ENCODE results near the gene TMEM252. TPM values are rescaled to one million over a fixed set of nuclear protein-coding genes. Genes with fewer than 3 reads are reported as not detected.

The TMEM252 gene
- total and polyA plus RNA-seq, 2 experiments from 2014 or later = 0.76 TPM; not detected in 1

DNA sequence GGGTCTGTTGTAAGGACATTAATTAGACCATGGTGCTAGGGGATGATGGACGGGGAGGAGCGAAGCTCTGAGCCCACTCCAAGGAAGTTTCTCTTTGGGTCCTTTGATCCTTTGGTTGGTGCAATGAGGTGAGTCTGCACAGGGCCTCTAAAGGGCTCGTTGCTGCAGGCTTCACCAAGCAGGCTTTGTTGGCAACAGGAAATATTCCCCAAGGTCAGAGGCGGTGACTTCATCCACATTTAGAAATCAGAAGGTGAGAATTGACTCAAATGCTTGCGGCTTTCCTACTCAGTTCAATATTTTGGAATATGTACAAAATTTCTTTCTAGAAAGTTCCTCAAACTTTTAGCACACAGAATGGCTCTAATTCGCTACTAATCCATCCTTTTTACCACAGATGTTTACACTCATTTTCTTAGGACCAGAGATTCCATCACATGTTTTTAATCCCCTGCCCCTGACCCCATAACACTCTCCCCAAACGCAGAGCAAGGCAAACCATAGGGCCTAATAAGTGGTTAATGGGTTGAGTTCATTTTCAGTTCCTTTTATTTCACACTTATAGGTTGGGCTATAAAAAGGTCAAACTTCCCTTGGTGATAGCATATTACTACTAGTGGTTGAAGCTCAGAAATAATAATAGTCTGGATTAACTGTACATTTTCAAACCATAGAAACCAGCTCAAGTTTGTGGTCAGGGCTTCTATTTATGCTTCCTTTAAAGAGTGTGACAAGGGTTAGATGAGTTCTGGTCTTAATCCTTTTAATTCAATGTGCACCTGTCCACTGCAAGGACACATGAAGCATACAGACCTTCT is 37.3 kb upstream of the TMEM252 start:
- H3K9me3 ChIP-seq (ENCODE audit: low read depth) = no peaks in the 10 kb centered on the region
- no peak for DNase-seq (ENCODE audit: low read depth in 1 of 2, low spot score in 1 of 2)
- no peaks in the 10 kb centered on the region for H3K27me3 ChIP-seq
- no peak overlapping the region for H3K27ac ChIP-seq
- H3K4me3 ChIP-seq = no peak overlapping the region
- no peaks in the 10 kb centered on the region for H3K36me3 ChIP-seq
- TF ChIP-seq, protein P1, sequence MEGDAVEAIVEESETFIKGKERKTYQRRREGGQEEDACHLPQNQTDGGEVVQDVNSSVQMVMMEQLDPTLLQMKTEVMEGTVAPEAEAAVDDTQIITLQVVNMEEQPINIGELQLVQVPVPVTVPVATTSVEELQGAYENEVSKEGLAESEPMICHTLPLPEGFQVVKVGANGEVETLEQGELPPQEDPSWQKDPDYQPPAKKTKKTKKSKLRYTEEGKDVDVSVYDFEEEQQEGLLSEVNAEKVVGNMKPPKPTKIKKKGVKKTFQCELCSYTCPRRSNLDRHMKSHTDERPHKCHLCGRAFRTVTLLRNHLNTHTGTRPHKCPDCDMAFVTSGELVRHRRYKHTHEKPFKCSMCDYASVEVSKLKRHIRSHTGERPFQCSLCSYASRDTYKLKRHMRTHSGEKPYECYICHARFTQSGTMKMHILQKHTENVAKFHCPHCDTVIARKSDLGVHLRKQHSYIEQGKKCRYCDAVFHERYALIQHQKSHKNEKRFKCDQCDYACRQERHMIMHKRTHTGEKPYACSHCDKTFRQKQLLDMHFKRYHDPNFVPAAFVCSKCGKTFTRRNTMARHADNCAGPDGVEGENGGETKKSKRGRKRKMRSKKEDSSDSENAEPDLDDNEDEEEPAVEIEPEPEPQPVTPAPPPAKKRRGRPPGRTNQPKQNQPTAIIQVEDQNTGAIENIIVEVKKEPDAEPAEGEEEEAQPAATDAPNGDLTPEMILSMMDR (IDR thresholded peaks at IDR 0.05; ENCODE audit: low read depth, low read length) = no peak
- H3K4me1 ChIP-seq (ENCODE audit: low read depth) = no peaks in the 10 kb centered on the region

DNA sequence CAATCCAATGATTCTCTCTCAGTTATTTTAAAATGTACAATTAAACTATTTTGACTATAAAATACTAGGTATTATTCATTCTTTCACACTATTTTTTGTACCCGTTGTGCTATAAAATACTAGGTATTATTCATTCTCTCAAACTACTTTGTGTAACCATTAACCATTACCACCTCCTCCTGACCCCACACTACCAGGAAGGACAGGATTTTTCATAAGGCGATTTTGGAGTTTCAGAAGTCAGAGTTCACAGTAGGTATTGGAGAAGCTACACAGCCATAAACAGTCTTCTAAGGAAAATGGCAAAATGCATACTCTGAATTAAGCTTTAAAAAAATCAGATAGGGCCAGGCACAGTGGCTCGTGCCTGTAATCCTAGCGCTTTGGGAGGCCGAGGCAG is 35.1 kb upstream of the TMEM252 start:
- H3K9me3 ChIP-seq (ENCODE audit: low read depth) = no peaks in the 10 kb centered on the region
- no peak overlapping the region for H3K4me3 ChIP-seq
- no peak overlapping the region for H3K27ac ChIP-seq
- TF ChIP-seq, protein P1 (IDR thresholded peaks at IDR 0.05; ENCODE audit: low read depth, low read length) = no peak
- no peaks in the 10 kb centered on the region for H3K27me3 ChIP-seq
- H3K36me3 ChIP-seq = no peaks in the 10 kb centered on the region
- no peaks in the 10 kb centered on the region for H3K4me1 ChIP-seq (ENCODE audit: low read depth)
- no peak for DNase-seq (ENCODE audit: low read depth in 1 of 2, low spot score in 1 of 2)

DNA sequence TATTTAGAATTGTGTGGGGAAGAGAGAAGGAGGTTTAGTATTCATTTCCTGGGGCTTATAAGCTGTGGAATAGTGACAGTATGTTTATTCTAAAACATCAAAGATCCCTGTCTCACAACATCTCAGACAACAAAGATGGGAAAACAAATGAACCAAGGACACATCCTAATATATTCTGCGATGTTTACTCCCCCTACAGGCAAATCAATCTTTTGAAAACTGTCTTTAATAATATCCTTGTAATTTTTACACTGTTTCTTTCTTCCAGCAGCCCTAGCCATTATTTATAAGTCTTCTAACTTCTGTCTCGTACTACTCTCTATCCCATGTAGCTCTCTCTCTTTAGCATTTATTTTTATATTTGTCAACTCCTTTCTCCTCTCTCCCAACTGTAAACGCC is 33.5 kb upstream of the TMEM252 start:
- Histone ChIP-seq H3K27me3 (no peaks in the 10 kb centered on the region), H3K27ac (no peak overlapping the region), H3K4me1 (ENCODE audit: low read depth) (no peaks in the 10 kb centered on the region), H3K4me3 (no peak overlapping the region), H3K9me3 (ENCODE audit: low read depth) (no peaks in the 10 kb centered on the region), H3K36me3 (no peaks in the 10 kb centered on the region)
- TF ChIP-seq, protein P1 (IDR thresholded peaks at IDR 0.05; ENCODE audit: low read depth, low read length) = peak; percentile 35
- DNase-seq (ENCODE audit: low read depth in 1 of 2, low spot score in 1 of 2) = peak in 1 of 2 donors; percentile 16

DNA sequence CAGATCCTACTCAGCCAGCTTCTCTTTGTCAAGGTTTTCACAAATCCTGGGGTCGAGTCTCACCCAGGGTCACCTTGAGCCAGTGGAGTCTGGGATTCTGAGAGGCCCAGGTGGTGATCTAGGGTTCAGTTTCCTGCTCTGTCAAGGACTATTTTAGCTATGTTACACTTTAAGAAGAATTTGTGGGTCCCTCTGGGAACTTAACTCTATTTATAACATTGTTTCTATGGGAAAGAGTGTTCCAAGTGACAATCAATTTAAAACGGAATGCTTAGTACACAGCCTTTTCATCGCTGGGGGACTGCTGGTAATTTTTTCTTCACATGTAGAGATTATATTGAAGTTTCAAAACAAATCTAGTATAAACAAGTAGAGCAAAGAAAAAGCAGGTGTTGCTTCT is 26.9 kb upstream of the TMEM252 start:
- Histone ChIP-seq H3K4me3 (no peak overlapping the region), H3K27ac (no peak overlapping the region), H3K9me3 (ENCODE audit: low read depth) (no peaks in the 10 kb centered on the region), H3K4me1 (ENCODE audit: low read depth) (no peaks in the 10 kb centered on the region), H3K27me3 (peaks cover 12% of the 10 kb centered on the region), H3K36me3 (no peaks in the 10 kb centered on the region)
- DNase-seq (ENCODE audit: low read depth in 1 of 2, low spot score in 1 of 2) = no peak
- TF ChIP-seq, protein P1 (IDR thresholded peaks at IDR 0.05; ENCODE audit: low read depth, low read length) = no peak

DNA sequence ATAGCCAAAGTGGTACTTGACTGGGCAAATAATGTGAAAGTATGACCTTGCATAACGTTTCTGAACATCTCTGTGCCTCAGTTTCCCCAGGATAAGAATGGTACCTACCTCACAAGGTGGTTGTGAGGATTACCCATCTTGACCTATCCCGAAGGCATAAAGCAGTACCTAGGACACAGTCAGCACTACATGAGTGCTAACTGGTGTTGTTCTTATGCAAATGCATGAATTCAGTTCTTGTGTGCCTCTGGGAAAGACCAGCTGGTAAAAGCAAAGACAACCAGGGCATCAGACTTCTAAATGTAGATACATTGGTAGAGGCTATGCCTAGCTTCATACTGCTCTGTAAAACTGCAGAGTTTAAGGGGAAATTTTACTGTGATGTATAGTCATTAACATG is 21.8 kb upstream of the TMEM252 start:
- H3K9me3 ChIP-seq (ENCODE audit: low read depth) = no peaks in the 10 kb centered on the region
- no peak overlapping the region for H3K4me3 ChIP-seq
- no peak overlapping the region for H3K27ac ChIP-seq
- no peak for DNase-seq (ENCODE audit: low read depth in 1 of 2, low spot score in 1 of 2)
- H3K36me3 ChIP-seq = no peaks in the 10 kb centered on the region
- peaks cover 12% of the 10 kb centered on the region for H3K27me3 ChIP-seq
- no peaks in the 10 kb centered on the region for H3K4me1 ChIP-seq (ENCODE audit: low read depth)
- TF ChIP-seq, protein P1 (IDR thresholded peaks at IDR 0.05; ENCODE audit: low read depth, low read length) = no peak
